Psoas muscle (tissue), 8 donors: ENCODE data around the gene SF3B5. TPM values are rescaled to one million over a fixed set of nuclear protein-coding genes. Genes with fewer than 3 reads are reported as not detected.

Experiments
- ATAC-seq, 4 donors: fragments of 200-7000 bp; cut with Tn5 transposase; one replicate each; pipeline ENCODE4 v1.9.1; 2020; ENCODE audit warnings: moderate library complexity in 3 of 4, mild to moderate bottlenecking in 2 of 4
- DNase-seq, 2 donors: peaks; one replicate each; pipeline ENCODE4 v3.0.0-alpha.2; 2020
- H3K27ac ChIP-seq: fragments of 200-600 bp; one replicate; pipeline ENCODE4 v1.8.0; 2022
- H3K27me3 ChIP-seq, 3 donors: fragments of 200-600 bp in 1 of 3; one replicate each; pipeline versions ENCODE4 v1.6.1 to v1.8.0; 2013 to 2022; ENCODE audit warnings: low read length in 2 of 3, mild to moderate bottlenecking in 2 of 3, moderate library complexity in 1 of 3; ENCODE audit not compliant: insufficient read depth in 3 of 3
- H3K36me3 ChIP-seq, 2 donors: fragments of 200-600 bp in 1 of 2; one replicate each; pipeline versions ENCODE4 v1.6.1 to v1.8.0; 2013 to 2022; ENCODE audit warnings: low read depth in 1 of 2, mild to moderate bottlenecking in 1 of 2, moderate library complexity in 1 of 2; ENCODE audit not compliant: insufficient read depth in 1 of 2
- H3K4me1 ChIP-seq: fragments of 200-600 bp; one replicate; pipeline ENCODE4 v1.8.0; 2022
- H3K4me3 ChIP-seq: fragments of 200-600 bp; one replicate; pipeline ENCODE4 v1.8.0; 2022; ENCODE audit warnings: mild to moderate bottlenecking
- H3K9me3 ChIP-seq: fragments of 200-600 bp; one replicate; pipeline ENCODE4 v1.8.0; 2022
- CTCF ChIP-seq: fragments of 200-600 bp; IDR thresholded peaks from one replicate; pipeline ENCODE4 v1.8.0; 2022; ENCODE audit warnings: antibody characterized with exemption
- WGBS, 3 donors: extraction: QIAGEN DNeasy Blood & Tissue Kit; methylation state at CpG; one replicate each; pipeline versions ENCODE4 v1.1.6 to v1.1.7; 2013; 5-methylcytosine and 5-hydroxymethylcytosine counted together
- intact Hi-C, 2 donors: fragments of 100-400 bp; cut with DNase I; formaldehyde crosslinking; loops; one replicate each; pipeline versions ENCODE4 v1.11.0 to v1.14.2; 2022
- polyA plus RNA-seq, 3 donors: library from polyadenylated mRNA; stranded (reverse); fragments of 200-250 nt; gene quantifications; one replicate each; pipeline ENCODE4 v1.2.3, GENCODE V29; 2013
- total RNA-seq, 4 donors: library from RNA; stranded (reverse); fragmentation: NEBNext Ultra II Directional in 2 of 4; extraction: Animal tissue kit (Norgen Biotek cat#: 25700) in 2 of 4; gene quantifications; one replicate each; pipeline versions ENCODE4 v1.2.1 to v1.2.4, GENCODE V29; 2021 to 2023
- donor health status: healthy with polysubstance abuse.
- donor health status: DM: no; HTN: no; CAD: no; lungs with moderate emphysema.
- donor health status: Bipolar disorder and iron deficiency.
- donor health status: healthy.
- donor health status: DM: yes; HTN: yes; CAD: no.
- donor health status: DM: no; HTN: no; CAD: no.
- donor health status: DM: no; HTN: no; CAD: no.
- donor health status: DM: yes; HTN: yes; CAD: no.

SF3B5 gene
- total and polyA plus RNA-seq, 7 donors: 115 to 296 (median 146) TPM

- peaks cover 0 to 39% (median 3%) of the 10 kb centered on the region in 3 donors for H3K27me3 ChIP-seq
- intact Hi-C loops: no loop called here
- H3K4me3 ChIP-seq: peak overlapping the region; percentile 83
Measured at GRCh38 chr6:144065213-144065660, 30.1 kb downstream of the SF3B5 start.

GRCh38 chr6:144064402-144065212 is 30.8 kb downstream of the SF3B5 start:
- intact Hi-C loops: no loop called here
- Histone ChIP-seq H3K9me3 (no peaks in the 10 kb centered on the region), H3K27me3 (peaks cover 0 to 39% (median 3%) of the 10 kb centered on the region in 3 donors), H3K4me1 (peaks cover 2% of the 10 kb centered on the region), H3K4me3 (peak overlapping the region; percentile 83), H3K27ac (no peak overlapping the region), H3K36me3 (no peaks in the 10 kb centered on the region)
- TF ChIP-seq CTCF: no peak
- DNase-seq (peak; percentile 40 to 58), ATAC-seq (peak; percentile 19 to 42 (median 28))
- 6 to 10% (median 9%) methylated on average over 27 to 57 of the region's 57 CpGs for WGBS, 3 donors

More at GRCh38 chr6:144065213-144065660, 30.1 kb downstream of the SF3B5 start:
- Histone ChIP-seq H3K9me3 (no peaks in the 10 kb centered on the region), H3K27ac (no peak overlapping the region), H3K4me1 (peaks cover 2% of the 10 kb centered on the region), H3K36me3 (no peaks in the 10 kb centered on the region)
- DNase-seq (no peak), ATAC-seq (no peak)
- WGBS, 3 donors: 49 to 73% (median 65%) methylated on average over 9 of the region's 9 CpGs
- no peak for TF ChIP-seq CTCF

- peaks cover 2% of the 10 kb centered on the region for H3K4me1 ChIP-seq
- WGBS, 3 donors: 0 to 1% (median 0%) methylated on average over 55 to 72 of the region's 72 CpGs
- ATAC-seq (peak; percentile 94 to 98 (median 96)), DNase-seq (peak; percentile 85 to 89)
- H3K36me3 ChIP-seq: no peaks in the 10 kb centered on the region
- peaks cover 0 to 39% (median 3%) of the 10 kb centered on the region in 3 donors for H3K27me3 ChIP-seq
- H3K4me3 ChIP-seq: peak overlapping the region; percentile 83
- H3K27ac ChIP-seq: no peak overlapping the region
- no peaks in the 10 kb centered on the region for H3K9me3 ChIP-seq
- intact Hi-C loops: no loop called here
- no peak for TF ChIP-seq CTCF
Measured at GRCh38 chr6:144063744-144064401, 31.5 kb downstream of the SF3B5 start.

GRCh38 chr6:144063246-144063743 is 32.1 kb downstream of the SF3B5 start:
- peaks cover 0 to 39% (median 3%) of the 10 kb centered on the region in 3 donors for H3K27me3 ChIP-seq
- peak in 2 of 4 donors; percentile 3 to 8 for ATAC-seq
- no peak overlapping the region for H3K27ac ChIP-seq

More at GRCh38 chr6:144063246-144063743, 32.1 kb downstream of the SF3B5 start:
- peaks cover 2% of the 10 kb centered on the region for H3K4me1 ChIP-seq
- H3K36me3 ChIP-seq: no peaks in the 10 kb centered on the region
- 4 to 5% (median 4%) methylated on average over 16 of the region's 16 CpGs for WGBS, 3 donors
- intact Hi-C loops: no loop called here
- no peak for DNase-seq
- peak overlapping the region; percentile 83 for H3K4me3 ChIP-seq
- TF ChIP-seq CTCF: no peak
- no peaks in the 10 kb centered on the region for H3K9me3 ChIP-seq
